B cell (primary cell): Measurements from ENCODE around the gene HBS1L.

ENCODE experiments used
- CTCF ChIP-seq: fragments of 200-600 bp; IDR thresholded peaks from one replicate; pipeline ENCODE4 v1.8.0; 2022; ENCODE audit warnings: antibody characterized with exemption, mild to moderate bottlenecking
- EZH2 ChIP-seq: IDR thresholded peaks from 2 replicates; pipeline ENCODE4 v1.6.1; 2012; ENCODE audit warnings: borderline replicate concordance, low read depth, mild to moderate bottlenecking, moderate library complexity, low read length; ENCODE audit not compliant: insufficient read depth, poor library complexity, severe bottlenecking

GRCh38 chr6:134950482-134950881, 104.1 kb downstream of the HBS1L start:
- no peak for TF ChIP-seq CTCF
- no peak for TF ChIP-seq EZH2
